ENCODE results near the gene BLTP3A.
"Not testable (repeated sequence)": the region's sequence is repeated elsewhere in the genome, so short reads cannot be mapped to it uniquely, and the experiment has no call there.

BLTP3A gene

DNA sequence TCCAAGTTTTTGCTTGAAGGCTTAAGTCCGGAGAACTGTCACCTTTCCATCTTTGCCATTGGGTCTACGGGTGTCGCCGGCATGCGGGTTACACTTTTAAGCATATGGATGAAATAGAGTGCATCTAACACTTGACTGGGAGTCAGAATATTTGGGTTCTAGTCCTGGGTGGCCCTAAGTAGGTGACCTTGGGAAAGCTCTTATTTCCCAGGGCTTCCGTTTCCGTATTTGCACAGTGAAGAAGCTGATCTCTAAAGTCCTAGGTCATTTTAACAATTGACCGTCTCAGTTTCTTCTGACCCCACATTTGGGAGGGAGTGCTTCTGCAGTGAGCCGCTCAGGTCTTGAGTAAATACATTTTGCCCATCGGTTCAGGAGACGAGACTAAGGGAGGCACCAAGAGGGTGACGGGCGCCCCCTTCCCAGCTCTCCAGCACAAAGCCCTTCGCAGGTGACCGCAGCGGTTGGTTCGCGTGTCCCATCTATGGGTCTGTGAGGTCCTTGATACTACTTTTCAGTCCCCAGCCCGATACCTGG is 651 bp upstream of the BLTP3A start:
- DNase-seq (ENCODE audit: low read depth) = no peak

- DNase-seq (ENCODE audit: low read depth) = no peak
Observed at GRCh38 chr6:34792605-34793500, 970 bp downstream of the BLTP3A start.

DNA sequence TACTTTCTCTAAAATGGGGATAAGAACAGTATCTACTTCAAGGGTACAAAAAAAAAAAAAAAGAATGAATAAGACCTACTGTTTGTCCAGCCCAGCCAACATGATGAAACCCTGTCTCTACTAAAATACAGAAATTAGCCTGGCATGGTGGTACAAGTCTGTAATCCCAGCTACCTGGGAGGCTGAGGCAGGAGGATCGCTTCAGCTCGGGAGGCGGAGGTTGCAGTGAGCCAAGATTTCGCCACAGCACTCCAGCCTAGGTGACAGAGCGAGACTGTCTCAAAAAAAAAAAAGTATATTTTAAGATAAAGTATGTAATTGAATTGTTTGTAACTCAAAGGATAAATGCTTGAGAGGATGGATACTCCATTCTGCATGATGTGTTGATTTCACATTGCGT is 2.0 kb downstream of the BLTP3A start:
- no peak for DNase-seq (ENCODE audit: low read depth)

GRCh38 chr6:34795836-34796425 is 4.0 kb downstream of the BLTP3A start:
- DNase-seq (ENCODE audit: low read depth) = no peak

DNA sequence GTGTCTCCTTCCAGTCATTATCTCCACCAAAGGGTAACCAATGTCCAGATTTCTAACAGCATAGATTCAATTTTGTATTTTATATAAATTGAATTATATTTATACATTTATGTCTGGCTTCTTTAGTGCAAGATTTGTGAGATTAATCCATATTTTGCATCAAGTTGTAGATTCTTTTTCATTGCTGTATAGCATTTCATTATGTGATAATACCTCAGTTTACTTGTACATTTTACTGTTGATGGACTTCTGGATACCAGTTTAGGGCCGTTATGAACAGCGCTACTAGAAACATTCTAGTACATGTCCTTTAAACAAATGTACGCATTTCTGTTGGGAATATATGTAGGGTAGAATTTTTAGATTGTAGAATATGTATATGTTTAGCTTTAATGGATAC is 6.2 kb downstream of the BLTP3A start:
- no peak for DNase-seq (ENCODE audit: low read depth)

GRCh38 chr6:34799547-34799946 is 7.7 kb downstream of the BLTP3A start:
- DNase-seq (ENCODE audit: low read depth) = no peak

- DNase-seq (ENCODE audit: low read depth) = no peak
Observed at GRCh38 chr6:34804543-34804942, 12.7 kb downstream of the BLTP3A start.

- DNase-seq (ENCODE audit: low read depth) = not testable (repeated sequence)
Observed at GRCh38 chr6:34805074-34805473, 13.2 kb downstream of the BLTP3A start.

GRCh38 chr6:34806738-34807453 is 15.0 kb downstream of the BLTP3A start:
- no peak for DNase-seq (ENCODE audit: low read depth)

- DNase-seq (ENCODE audit: low read depth) = not testable (repeated sequence)
Observed at GRCh38 chr6:34808473-34808872, 16.6 kb downstream of the BLTP3A start.

DNA sequence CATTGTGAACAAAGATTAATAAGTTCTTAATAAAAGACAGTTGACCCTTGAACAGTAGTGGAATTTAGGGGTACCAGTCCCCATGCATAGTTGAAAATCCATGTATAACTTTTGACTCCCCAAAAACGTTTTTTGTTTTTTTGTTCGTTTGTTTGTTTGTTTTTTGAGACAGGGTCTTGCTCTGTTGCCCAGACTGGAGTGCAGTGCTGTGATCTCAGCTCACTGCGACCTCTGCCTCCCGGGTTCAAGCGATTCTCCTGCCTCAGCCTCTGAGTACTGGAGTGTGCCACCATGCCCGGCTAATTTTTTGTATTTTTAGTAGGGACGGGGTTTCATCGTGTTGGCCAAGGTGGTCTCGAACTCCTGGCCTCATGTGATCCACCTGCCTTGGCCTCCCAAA is 17.5 kb downstream of the BLTP3A start:
- DNase-seq (ENCODE audit: low read depth) = not testable (repeated sequence)

DNA sequence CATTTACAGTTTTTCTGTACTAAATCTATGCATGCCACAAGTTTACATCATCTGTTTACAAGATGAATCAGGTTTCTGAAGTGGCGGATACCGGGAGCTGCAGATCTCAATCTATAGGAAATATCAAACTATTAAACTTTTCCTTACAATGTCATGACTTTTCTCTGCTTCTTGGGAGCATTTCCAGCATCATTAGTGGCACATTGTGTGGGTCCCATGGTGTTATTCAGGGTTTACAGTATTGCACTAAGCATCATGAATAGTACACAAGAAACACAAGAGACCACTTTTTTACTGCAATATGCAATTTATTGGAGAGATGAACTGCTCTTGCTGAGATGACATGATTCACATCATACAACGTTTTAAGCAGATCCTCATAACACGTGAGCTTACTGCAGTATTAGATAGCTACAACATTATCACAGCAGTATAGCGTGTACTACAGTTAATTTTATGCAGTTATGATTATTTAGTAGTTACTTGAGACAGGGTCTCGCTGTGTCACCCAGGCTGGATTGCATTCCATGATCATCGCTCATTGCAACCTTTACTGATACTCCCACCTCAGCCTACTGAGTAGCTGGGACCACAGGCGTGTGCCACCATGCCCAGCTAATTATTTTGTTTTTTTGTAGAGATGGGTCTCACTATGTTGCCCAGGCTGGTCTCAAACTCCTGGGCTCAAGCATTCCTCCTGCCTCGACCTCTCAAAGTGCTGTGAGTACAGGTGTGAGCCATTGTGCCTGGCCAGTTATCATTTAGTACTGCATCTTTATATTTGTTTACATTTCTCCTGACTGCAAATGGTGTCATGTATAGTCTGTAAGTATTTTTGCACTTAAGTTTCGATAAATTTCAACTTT is 18.4 kb downstream of the BLTP3A start:
- no peak for DNase-seq (ENCODE audit: low read depth)

GRCh38 chr6:34810936-34811632 is 19.2 kb downstream of the BLTP3A start:
- DNase-seq (ENCODE audit: low read depth) = no peak

DNA sequence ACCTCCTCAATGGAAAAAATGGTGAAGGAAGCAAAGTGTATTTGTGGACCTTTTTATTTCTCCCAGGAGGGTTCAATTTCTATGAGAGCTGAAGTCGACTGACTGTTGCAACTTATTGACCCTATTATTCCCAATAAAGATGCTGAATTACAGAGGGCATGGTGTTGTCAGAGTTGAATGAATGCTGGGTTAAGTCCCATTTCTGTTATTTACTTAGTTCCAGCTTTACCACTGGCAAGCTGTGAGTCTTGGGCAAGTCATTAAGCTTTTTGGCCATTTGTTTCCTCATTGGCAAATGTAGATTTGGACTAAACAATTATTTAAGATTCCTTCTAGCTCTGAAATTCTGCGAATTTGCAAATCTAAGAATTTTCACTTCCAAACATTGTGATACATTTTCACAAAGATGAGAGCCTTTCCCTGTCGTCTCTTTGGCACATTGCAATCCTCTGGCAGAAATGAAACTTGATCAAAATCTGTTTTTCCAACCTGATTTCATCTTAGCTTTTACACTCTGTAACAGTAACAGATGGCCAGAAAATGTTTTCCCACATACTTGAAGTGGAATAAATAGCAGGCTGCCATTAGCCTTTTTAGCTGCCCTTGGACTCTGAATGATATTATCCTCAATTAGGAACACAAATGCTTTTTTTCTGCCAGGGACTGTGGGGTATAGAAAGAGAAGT is 21.3 kb downstream of the BLTP3A start:
- DNase-seq (ENCODE audit: low read depth) = no peak

DNA sequence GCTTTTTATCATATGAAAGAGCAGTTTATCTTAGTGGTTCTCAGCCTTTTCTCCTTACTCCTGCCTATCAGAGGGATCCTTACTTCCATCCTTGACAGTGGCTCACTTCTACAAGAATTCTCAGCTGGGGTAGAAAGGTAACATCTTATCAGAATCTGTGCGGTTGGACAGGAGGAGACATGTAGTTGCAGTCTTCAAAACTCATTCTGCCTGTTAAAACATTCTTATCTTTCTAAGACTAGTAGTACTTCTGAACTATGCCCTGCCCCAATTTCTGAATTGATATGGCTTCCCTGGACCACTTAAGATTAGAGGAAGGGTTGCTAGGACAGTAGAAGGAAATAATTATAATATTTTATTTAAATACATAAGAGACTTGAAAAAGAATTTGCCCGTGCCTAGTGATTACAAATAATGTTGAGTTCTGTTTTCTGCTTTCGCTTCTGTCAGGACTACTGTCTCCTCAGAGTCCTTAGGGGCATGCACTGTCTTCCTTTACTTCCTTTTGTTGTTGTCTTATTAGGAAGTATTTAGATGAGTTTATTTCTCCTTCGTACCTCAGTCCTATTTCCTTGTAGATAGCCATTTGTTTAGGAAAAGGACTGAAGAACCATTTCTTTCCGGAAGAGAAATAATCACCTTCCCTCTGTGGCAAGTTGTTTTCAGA is 24.9 kb downstream of the BLTP3A start:
- DNase-seq (ENCODE audit: low read depth) = no peak

GRCh38 chr6:34817446-34817845 is 25.6 kb downstream of the BLTP3A start:
- no peak for DNase-seq (ENCODE audit: low read depth)

- DNase-seq (ENCODE audit: low read depth) = not testable (repeated sequence)
Observed at GRCh38 chr6:34818872-34819570, 27.1 kb downstream of the BLTP3A start.

DNA sequence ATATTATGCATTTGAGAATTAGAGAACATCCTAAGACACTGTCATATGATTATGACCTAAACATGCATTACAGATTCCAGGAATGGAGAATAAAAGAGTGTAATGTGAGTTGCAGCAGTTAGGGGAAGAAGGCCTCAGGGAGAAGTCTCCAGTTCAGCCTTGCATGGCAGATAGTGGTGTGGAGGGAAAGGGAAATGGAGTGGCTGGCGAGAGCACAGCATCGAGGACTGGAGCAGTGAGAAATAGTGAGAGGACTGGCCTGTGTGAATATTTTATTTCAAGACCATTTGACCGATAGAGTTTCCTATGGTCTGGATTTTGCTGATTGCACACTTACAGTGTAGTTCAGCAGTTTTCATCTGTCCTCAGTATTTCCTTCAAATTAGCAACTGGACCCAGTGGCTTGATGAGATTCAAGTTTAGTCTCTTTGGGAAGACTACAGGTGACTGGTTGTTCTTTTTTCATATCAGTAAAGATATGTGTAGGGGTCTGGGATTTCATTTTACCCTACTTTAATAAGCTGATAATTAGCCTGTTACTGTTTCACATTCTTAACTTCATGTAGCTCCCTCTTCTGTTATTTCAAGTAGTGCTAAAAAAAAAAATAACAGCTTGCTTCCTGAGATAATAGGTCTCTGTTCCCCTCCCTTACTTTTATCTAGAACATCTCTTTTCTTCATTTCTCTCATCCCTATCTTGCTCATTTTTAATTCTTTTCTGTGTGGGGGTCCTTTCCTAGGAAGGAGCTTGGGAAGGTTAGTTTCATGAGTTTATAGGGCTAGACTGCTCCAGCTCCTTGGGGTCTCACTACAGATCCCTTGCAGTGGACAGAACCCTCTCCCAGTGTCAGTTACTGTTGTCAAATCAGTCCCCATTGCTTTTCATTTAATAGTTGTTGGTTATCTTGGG is 27.9 kb downstream of the BLTP3A start:
- DNase-seq (ENCODE audit: low read depth) = no peak
